DND-41 (cell line): ENCODE results near the gene NPFF.

Source experiments
- EZH2 ChIP-seq: IDR thresholded peaks from 3 replicates; pipeline ENCODE4 v1.6.1; 2012; ENCODE audit warnings: borderline replicate concordance, low read depth, mild to moderate bottlenecking, moderate library complexity, low read length, inconsistent platforms; ENCODE audit not compliant: severe bottlenecking
- TF ChIP-seq, protein P1 (sequence below): IDR thresholded peaks from 2 replicates; pipeline ENCODE4 v1.5.1; 2012; ENCODE audit warnings: borderline replicate concordance, low read length, moderate library complexity, mild to moderate bottlenecking; ENCODE audit not compliant: poor library complexity, severe bottlenecking; ENCODE audit errors: extremely low read depth

GRCh38 chr12:53550595-53550994 lies 43.3 kb upstream of the NPFF start:
- TF ChIP-seq, protein P1, sequence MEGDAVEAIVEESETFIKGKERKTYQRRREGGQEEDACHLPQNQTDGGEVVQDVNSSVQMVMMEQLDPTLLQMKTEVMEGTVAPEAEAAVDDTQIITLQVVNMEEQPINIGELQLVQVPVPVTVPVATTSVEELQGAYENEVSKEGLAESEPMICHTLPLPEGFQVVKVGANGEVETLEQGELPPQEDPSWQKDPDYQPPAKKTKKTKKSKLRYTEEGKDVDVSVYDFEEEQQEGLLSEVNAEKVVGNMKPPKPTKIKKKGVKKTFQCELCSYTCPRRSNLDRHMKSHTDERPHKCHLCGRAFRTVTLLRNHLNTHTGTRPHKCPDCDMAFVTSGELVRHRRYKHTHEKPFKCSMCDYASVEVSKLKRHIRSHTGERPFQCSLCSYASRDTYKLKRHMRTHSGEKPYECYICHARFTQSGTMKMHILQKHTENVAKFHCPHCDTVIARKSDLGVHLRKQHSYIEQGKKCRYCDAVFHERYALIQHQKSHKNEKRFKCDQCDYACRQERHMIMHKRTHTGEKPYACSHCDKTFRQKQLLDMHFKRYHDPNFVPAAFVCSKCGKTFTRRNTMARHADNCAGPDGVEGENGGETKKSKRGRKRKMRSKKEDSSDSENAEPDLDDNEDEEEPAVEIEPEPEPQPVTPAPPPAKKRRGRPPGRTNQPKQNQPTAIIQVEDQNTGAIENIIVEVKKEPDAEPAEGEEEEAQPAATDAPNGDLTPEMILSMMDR, result no peak
- TF ChIP-seq EZH2, result no peak
